Activated naive CD4-positive, alpha-beta T cell treated with anti-CD3 and anti-CD28 coated beads for 36 hours (primary cell): ENCODE results near the gene CCNT1. TPM values are rescaled to one million over a fixed set of nuclear protein-coding genes. Genes with fewer than 3 reads are reported as not detected.
"Not testable (repeated sequence)": the region's sequence is repeated elsewhere in the genome, so short reads cannot be mapped to it uniquely, and the experiment has no call there.

Experiments
- CTCF ChIA-PET: fragments of 350-600 bp; sonication (Branson Sonifier 250); formaldehyde crosslinking; loops from one replicate; lab custom pipeline; 2021; ENCODE audit warnings: antibody characterized with exemption; lab: Charles Lee
- DNase-seq: peaks from one replicate; pipeline ENCODE4 v3.0.0-alpha.2; 2020
- H3K27ac Mint-ChIP-seq: one replicate; pipeline ENCODE4 v1.8.0; 2021; ENCODE audit warnings: mild to moderate bottlenecking, mixed read lengths
- H3K27me3 Mint-ChIP-seq: one replicate; pipeline ENCODE4 v1.8.0; 2021; ENCODE audit warnings: low read depth, mixed read lengths
- H3K36me3 Mint-ChIP-seq: one replicate; pipeline ENCODE4 v1.8.0; 2021; ENCODE audit warnings: low read depth, mixed read lengths
- H3K4me1 Mint-ChIP-seq: one replicate; pipeline ENCODE4 v1.8.0; 2021; ENCODE audit warnings: low read depth, mixed read lengths
- H3K4me3 Mint-ChIP-seq: one replicate; pipeline ENCODE4 v1.8.0; 2021; ENCODE audit warnings: mild to moderate bottlenecking, moderate library complexity, mixed read lengths
- H3K9me3 Mint-ChIP-seq: one replicate; pipeline ENCODE4 v1.8.0; 2021; ENCODE audit warnings: mixed read lengths
- intact Hi-C: fragments of 100-400 bp; cut with micrococcal nuclease; formaldehyde crosslinking; loops from one replicate; pipeline ENCODE4 v1.15.1; 2023
- total RNA-seq, 2 experiments: library from RNA; stranded (reverse); gene quantifications; one replicate each; pipeline ENCODE4 v1.2.3, GENCODE V29; 2021

Gene CCNT1
- total RNA-seq, 2 experiments from 2014 or later: 73.8 to 77.0 TPM

- H3K4me1 Mint-ChIP-seq, CTCF ChIA-PET, H3K27ac Mint-ChIP-seq, DNase-seq, H3K4me3 Mint-ChIP-seq, H3K27me3 Mint-ChIP-seq, intact Hi-C loops: not testable (repeated sequence)
- peaks cover 13% of the 10 kb centered on the region for H3K36me3 Mint-ChIP-seq
- H3K9me3 Mint-ChIP-seq: peaks cover 16% of the 10 kb centered on the region
Measured at GRCh38 chr12:48720737-48721136, 4.2 kb upstream of the CCNT1 start.

GRCh38 chr12:48720171-48720570 lies 3.7 kb upstream of the CCNT1 start:
- intact Hi-C loops, DNase-seq, H3K27me3 Mint-ChIP-seq, H3K4me3 Mint-ChIP-seq, H3K27ac Mint-ChIP-seq: not testable (repeated sequence)
- Mint-ChIP-seq H3K9me3 (peaks cover 16% of the 10 kb centered on the region), H3K36me3 (peaks cover 13% of the 10 kb centered on the region), H3K4me1 (peaks cover 15% of the 10 kb centered on the region)
- CTCF ChIA-PET: interaction anchor here (1.0 kb wide), 1 partner anchor 30 kb away, joined by 3 read pairs; no protein-coding TSS in a partner anchor

- H3K9me3 Mint-ChIP-seq: peaks cover 16% of the 10 kb centered on the region
- H3K4me1 Mint-ChIP-seq: peaks cover 26% of the 10 kb centered on the region
- H3K27ac Mint-ChIP-seq, H3K27me3 Mint-ChIP-seq, CTCF ChIA-PET, H3K4me3 Mint-ChIP-seq, DNase-seq: not testable (repeated sequence)
- H3K36me3 Mint-ChIP-seq: peaks cover 24% of the 10 kb centered on the region
- intact Hi-C loops: loop anchor here (10.0 kb wide), 2 partner anchors 416 to 546 kb away; partner anchors contain the start of genes TUBA1B and TUBA1C
Measured at GRCh38 chr12:48719002-48719401, 2.5 kb upstream of the CCNT1 start.

GRCh38 chr12:48717252-48717695 lies 767 bp upstream of the CCNT1 start:
- intact Hi-C loops: loop anchor here (1.0 to 10.0 kb wide), 6 partner anchors 78 to 611 kb away; partner anchors contain the start of genes SENP1, TUBA1A, TUBA1B and TUBA1C
- peaks cover 35% of the 10 kb centered on the region for H3K4me1 Mint-ChIP-seq
- CTCF ChIA-PET: interaction anchor here (1.1 to 1.3 kb wide), 2 partner anchors 36 to 99 kb away, joined by 3 to 5 read pairs; no protein-coding TSS in a partner anchor
- DNase-seq: no peak
- H3K9me3 Mint-ChIP-seq: peaks cover 16% of the 10 kb centered on the region
- peak overlapping the region; percentile 90 for H3K4me3 Mint-ChIP-seq
- H3K36me3 Mint-ChIP-seq: peaks cover 32% of the 10 kb centered on the region
- no peaks in the 10 kb centered on the region for H3K27me3 Mint-ChIP-seq
- H3K27ac Mint-ChIP-seq: peak overlapping the region; percentile 99

GRCh38 chr12:48716168-48716492 lies 377 bp downstream of the CCNT1 start:
- intact Hi-C loops: loop anchor here (1.0 to 10.0 kb wide), 14 partner anchors 34 to 831 kb away; partner anchors contain the start of genes ASB8, DDX23, KANSL2 and RND1
- Mint-ChIP-seq H3K36me3 (peaks cover 36% of the 10 kb centered on the region), H3K9me3 (peaks cover 14% of the 10 kb centered on the region), H3K27me3 (no peaks in the 10 kb centered on the region), H3K4me1 (peaks cover 43% of the 10 kb centered on the region), H3K27ac (peak overlapping the region; percentile 99), H3K4me3 (peak overlapping the region; percentile 90)
- CTCF ChIA-PET: interaction anchor here (1.2 kb wide), 1 partner anchor 13 kb away, joined by 3 read pairs; no protein-coding TSS in a partner anchor
- no peak for DNase-seq

GRCh38 chr12:48712209-48712608 lies 4.3 kb downstream of the CCNT1 start:
- no peaks in the 10 kb centered on the region for H3K9me3 Mint-ChIP-seq
- intact Hi-C loops: loop anchor here (10.0 kb wide), 2 partner anchors 423 to 553 kb away; partner anchors contain the start of genes TUBA1B and TUBA1C

GRCh38 chr12:48698822-48699221 lies 17.7 kb downstream of the CCNT1 start:
- H3K9me3 Mint-ChIP-seq, CTCF ChIA-PET, H3K27me3 Mint-ChIP-seq, DNase-seq, H3K27ac Mint-ChIP-seq, H3K4me1 Mint-ChIP-seq, H3K4me3 Mint-ChIP-seq, intact Hi-C loops: not testable (repeated sequence)
- peaks cover 29% of the 10 kb centered on the region for H3K36me3 Mint-ChIP-seq

More at GRCh38 chr12:48712209-48712608, 4.3 kb downstream of the CCNT1 start:
- Mint-ChIP-seq H3K4me3 (no peak overlapping the region), H3K27ac (no peak overlapping the region), H3K36me3 (peaks cover 37% of the 10 kb centered on the region), H3K4me1 (peaks cover 57% of the 10 kb centered on the region), H3K27me3 (no peaks in the 10 kb centered on the region)
- CTCF ChIA-PET: no interaction called here
- no peak for DNase-seq

- CTCF ChIA-PET: interaction anchor here (0.6 to 0.9 kb wide), 2 partner anchors 13 to 206 kb away, joined by 3 read pairs; no protein-coding TSS in a partner anchor
- Mint-ChIP-seq H3K4me1 (peaks cover 9% of the 10 kb centered on the region), H3K9me3 (no peaks in the 10 kb centered on the region), H3K27me3 (no peaks in the 10 kb centered on the region), H3K27ac (no peak overlapping the region), H3K36me3 (peaks cover 41% of the 10 kb centered on the region), H3K4me3 (no peak overlapping the region)
- DNase-seq: no peak
- intact Hi-C loops: no loop called here
Measured at GRCh38 chr12:48696626-48697025, 19.9 kb downstream of the CCNT1 start.

- intact Hi-C loops: no loop called here
- Mint-ChIP-seq H3K27me3 (no peaks in the 10 kb centered on the region), H3K27ac (no peak overlapping the region), H3K36me3 (peaks cover 42% of the 10 kb centered on the region), H3K4me3 (no peak overlapping the region), H3K9me3 (no peaks in the 10 kb centered on the region), H3K4me1 (peaks cover 9% of the 10 kb centered on the region)
- CTCF ChIA-PET: interaction anchor here (0.9 kb wide), 1 partner anchor 14 kb away, joined by 3 read pairs; no protein-coding TSS in a partner anchor
- DNase-seq: no peak
Measured at GRCh38 chr12:48695859-48696258, 20.6 kb downstream of the CCNT1 start.

- CTCF ChIA-PET: no interaction called here
- DNase-seq: no peak
- H3K27ac Mint-ChIP-seq: no peak overlapping the region
- H3K9me3 Mint-ChIP-seq: no peaks in the 10 kb centered on the region
- no peak overlapping the region for H3K4me3 Mint-ChIP-seq
- H3K27me3 Mint-ChIP-seq: no peaks in the 10 kb centered on the region
- intact Hi-C loops: no loop called here
- H3K4me1 Mint-ChIP-seq: peaks cover 8% of the 10 kb centered on the region
- H3K36me3 Mint-ChIP-seq: peaks cover 41% of the 10 kb centered on the region
Measured at GRCh38 chr12:48694038-48694437, 22.5 kb downstream of the CCNT1 start.

GRCh38 chr12:48693572-48693971 lies 22.9 kb downstream of the CCNT1 start:
- Mint-ChIP-seq H3K4me3 (no peak overlapping the region), H3K27me3 (no peaks in the 10 kb centered on the region), H3K9me3 (no peaks in the 10 kb centered on the region), H3K36me3 (peaks cover 45% of the 10 kb centered on the region), H3K4me1 (peaks cover 12% of the 10 kb centered on the region), H3K27ac (no peak overlapping the region)
- intact Hi-C loops: no loop called here
- no peak for DNase-seq
- CTCF ChIA-PET: no interaction called here

- no peak for DNase-seq
- intact Hi-C loops: no loop called here
- H3K36me3 Mint-ChIP-seq: peaks cover 41% of the 10 kb centered on the region
- H3K4me1 Mint-ChIP-seq: peaks cover 18% of the 10 kb centered on the region
- CTCF ChIA-PET: interaction anchor here (1.0 to 1.1 kb wide), 2 partner anchors 10 to 123 kb away, joined by 5 to 6 read pairs; partner anchors contain the start of gene KANSL2
- H3K27ac Mint-ChIP-seq: no peak overlapping the region
- H3K9me3 Mint-ChIP-seq: no peaks in the 10 kb centered on the region
- H3K27me3 Mint-ChIP-seq: no peaks in the 10 kb centered on the region
- H3K4me3 Mint-ChIP-seq: no peak overlapping the region
Measured at GRCh38 chr12:48691826-48692487, 24.6 kb downstream of the CCNT1 start.
